WTC11 (cell line): ENCODE results near the gene ING5.

Experiments used
- CREB1 ChIP-seq: sonication (generic); formaldehyde crosslinking; IDR thresholded peaks from 2 replicates; pipeline ENCODE4 v1.8.0; 2023; ENCODE audit warnings: mild to moderate bottlenecking, missing genetic modification reagents
- CTCF ChIP-seq: fragments of 200-600 bp; IDR thresholded peaks from 2 replicates; pipeline ENCODE4 v1.8.0; 2022; ENCODE audit warnings: antibody characterized with exemption
- SP1 ChIP-seq: sonication (generic); formaldehyde crosslinking; conservative IDR thresholded peaks from 2 replicates; pipeline ENCODE4 v1.8.1; 2022; ENCODE audit warnings: missing genetic modification reagents

- TF ChIP-seq CREB1 (CRISPR knock-in tag) = no peak
- no peak for TF ChIP-seq SP1 (CRISPR knock-in tag)
- no peak for TF ChIP-seq CTCF
These were observed 50.4 kb downstream of the ING5 start for GRCh38 chr2:241752253-241752652.
